Coronary artery (tissue), 2 donors: ENCODE results near the gene MYO16.

Source experiments
- DNase-seq: peaks from one replicate; pipeline ENCODE4 v3.0.0-alpha.2; 2017; ENCODE audit warnings: low spot score
- H3K27ac ChIP-seq, 2 donors: fragments of 200-600 bp; sonication (generic); one replicate each; pipeline ENCODE4 v1.5.1; 2016 to 2019
- H3K4me3 ChIP-seq: fragments of 200-600 bp; sonication (generic); 2 replicates; pipeline ENCODE4 v1.5.1; 2016; ENCODE audit warnings: mild to moderate bottlenecking, moderate library complexity
- TF ChIP-seq, protein P1 (sequence below): fragments of 200-600 bp; sonication (generic); IDR thresholded peaks from one replicate; pipeline ENCODE4 v1.5.1; 2019; ENCODE audit warnings: antibody characterized with exemption

MYO16 gene

DNA sequence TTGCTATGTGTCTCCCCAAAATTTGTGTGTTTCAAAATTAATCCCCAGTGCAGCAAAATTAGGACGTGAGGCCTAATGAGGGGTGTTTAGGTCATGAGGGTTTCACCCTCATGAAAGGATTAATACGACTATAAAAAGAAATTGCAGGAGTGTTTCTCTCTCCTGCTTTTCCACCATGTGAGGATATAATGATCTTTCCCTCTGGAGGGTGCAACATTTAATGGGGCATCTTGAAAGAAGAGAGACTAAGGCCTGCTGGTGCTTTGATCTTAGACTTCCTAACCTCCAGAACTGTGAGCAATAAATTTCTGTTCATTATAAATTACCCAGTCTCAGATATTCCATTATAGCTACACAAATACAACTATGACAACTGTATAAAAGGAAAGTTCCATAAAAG lies 183.2 kb downstream of the MYO16 start:
- no peak overlapping the region for H3K4me3 ChIP-seq
- no peak overlapping the region for H3K27ac ChIP-seq
- TF ChIP-seq, protein P1, sequence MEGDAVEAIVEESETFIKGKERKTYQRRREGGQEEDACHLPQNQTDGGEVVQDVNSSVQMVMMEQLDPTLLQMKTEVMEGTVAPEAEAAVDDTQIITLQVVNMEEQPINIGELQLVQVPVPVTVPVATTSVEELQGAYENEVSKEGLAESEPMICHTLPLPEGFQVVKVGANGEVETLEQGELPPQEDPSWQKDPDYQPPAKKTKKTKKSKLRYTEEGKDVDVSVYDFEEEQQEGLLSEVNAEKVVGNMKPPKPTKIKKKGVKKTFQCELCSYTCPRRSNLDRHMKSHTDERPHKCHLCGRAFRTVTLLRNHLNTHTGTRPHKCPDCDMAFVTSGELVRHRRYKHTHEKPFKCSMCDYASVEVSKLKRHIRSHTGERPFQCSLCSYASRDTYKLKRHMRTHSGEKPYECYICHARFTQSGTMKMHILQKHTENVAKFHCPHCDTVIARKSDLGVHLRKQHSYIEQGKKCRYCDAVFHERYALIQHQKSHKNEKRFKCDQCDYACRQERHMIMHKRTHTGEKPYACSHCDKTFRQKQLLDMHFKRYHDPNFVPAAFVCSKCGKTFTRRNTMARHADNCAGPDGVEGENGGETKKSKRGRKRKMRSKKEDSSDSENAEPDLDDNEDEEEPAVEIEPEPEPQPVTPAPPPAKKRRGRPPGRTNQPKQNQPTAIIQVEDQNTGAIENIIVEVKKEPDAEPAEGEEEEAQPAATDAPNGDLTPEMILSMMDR: no peak
- no peak for DNase-seq

DNA sequence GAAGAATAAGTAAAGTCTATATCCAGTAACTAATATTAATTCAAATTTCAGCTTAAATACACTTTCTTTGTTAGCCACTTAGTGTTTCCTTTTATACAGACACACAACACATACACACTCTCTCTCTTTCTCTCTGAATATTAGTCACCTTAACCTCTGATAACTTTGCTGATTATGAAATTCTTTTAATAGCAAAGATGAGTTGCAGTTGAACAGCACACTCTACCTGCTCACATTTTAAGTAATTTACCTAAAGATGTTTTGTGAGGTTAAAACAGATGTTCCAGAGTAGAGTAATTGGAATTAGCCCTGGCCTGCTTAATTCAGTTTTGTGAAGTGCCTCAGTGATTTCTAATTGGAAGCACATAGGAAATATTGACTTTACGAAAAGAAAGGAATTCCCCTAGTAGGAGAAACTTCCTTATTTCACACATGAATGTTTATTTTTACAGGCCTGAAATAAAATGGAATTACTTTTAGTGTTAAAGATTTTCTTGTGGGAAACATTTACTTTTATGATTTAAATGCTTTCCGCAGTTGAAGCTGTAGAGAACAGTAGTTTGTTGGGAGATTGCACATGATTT lies 184.3 kb downstream of the MYO16 start:
- Histone ChIP-seq H3K4me3 (no peak overlapping the region), H3K27ac (no peak overlapping the region)
- DNase-seq: no peak
- TF ChIP-seq, protein P1: no peak

DNA sequence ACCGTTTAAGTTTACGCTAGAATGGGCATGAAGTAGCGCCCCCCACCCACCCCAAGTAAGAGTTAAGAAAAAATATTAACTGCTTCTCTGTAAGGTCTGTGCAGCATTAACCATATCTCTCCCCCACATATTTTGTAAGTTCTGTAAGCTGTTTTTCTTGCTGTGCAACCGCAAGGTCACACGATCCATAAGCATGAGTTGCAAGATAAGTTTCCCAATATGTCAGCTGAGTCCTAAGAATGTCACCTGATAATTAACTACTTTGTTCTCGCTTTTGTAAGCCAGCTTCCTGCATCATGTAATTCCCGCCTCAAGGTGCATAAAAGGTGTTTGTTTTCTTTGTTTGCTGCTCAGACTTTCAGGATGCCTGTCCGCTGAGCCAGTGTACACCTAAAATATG lies 187.0 kb downstream of the MYO16 start:
- DNase-seq: no peak
- no peak overlapping the region for H3K27ac ChIP-seq
- TF ChIP-seq, protein P1: no peak
- no peak overlapping the region for H3K4me3 ChIP-seq

DNA sequence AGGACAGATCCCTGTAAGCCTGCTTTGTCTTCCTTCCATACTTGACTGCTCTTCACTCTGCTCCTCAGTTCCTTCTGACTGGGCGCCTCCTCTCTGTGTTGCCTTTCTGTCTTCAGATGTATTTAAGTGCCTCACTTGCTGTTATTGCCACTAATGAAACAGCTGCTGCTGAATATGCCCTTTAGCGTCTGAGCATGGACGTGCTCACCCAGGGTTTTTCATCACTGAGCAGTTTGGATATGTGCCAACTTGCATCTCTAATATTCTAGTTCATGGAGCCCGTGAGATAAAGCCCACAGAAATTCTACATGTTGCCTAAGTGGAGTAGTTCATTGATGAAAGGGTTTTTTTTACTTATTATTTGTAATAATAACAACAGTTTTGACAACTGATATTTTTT lies 198.2 kb downstream of the MYO16 start:
- H3K27ac ChIP-seq: no peak overlapping the region
- no peak for DNase-seq
- TF ChIP-seq, protein P1: no peak
- H3K4me3 ChIP-seq: no peak overlapping the region

DNA sequence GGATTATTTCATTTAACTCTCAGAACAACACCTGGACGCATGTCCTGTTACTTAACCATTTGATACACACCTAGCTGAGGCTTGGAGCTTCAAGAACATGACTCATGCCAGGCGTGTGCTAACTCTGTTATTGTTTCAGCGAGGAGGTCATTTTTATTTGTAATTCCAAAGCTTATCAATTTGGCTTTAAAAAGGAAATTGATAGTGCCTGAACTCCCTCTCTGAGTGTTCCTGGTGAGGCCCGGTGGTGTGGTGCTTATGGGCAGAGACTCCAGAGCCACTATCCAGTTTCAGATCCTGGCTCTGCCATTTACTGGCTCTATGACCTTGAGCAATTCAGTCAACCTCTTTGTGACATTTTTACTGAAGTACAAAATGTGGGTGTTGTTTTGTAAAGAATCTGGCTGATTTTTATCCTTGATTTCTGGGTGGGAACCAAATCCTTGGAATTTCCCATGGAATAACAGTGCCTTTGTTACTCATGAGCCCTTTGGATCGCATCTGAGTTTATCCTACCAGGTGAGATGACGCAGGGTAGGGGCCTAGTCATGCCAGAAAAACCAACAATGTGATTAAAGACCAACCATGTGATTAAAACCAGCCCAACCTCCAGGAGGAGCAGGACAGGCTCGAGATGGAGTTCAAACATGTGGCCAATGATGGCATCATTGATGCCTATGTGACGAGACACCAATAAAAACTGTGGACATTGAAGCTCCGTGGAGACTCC lies 198.8 kb downstream of the MYO16 start:
- TF ChIP-seq, protein P1: no peak
- H3K27ac ChIP-seq: no peak overlapping the region
- no peak overlapping the region for H3K4me3 ChIP-seq
- DNase-seq: no peak

DNA sequence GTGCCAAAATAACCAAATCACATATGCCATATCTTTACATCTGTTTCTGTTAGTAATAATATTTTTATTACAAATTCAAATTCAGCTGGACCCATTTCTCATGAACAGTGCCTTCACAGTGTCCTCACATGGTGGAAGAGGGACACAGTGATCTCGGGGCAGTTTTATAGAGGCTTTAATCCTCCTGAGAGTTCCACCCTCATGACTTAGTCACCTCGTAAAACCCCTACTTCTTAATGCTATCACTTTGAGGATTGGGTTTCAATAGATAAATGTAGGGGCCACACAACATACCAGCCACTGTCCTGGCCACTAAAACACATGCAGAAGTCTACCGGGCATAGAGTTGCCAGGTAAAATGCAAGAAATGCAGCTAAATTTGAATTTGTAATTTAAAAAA lies 201.5 kb downstream of the MYO16 start:
- Histone ChIP-seq H3K4me3 (no peak overlapping the region), H3K27ac (no peak overlapping the region)
- no peak for DNase-seq
- TF ChIP-seq, protein P1: no peak

DNA sequence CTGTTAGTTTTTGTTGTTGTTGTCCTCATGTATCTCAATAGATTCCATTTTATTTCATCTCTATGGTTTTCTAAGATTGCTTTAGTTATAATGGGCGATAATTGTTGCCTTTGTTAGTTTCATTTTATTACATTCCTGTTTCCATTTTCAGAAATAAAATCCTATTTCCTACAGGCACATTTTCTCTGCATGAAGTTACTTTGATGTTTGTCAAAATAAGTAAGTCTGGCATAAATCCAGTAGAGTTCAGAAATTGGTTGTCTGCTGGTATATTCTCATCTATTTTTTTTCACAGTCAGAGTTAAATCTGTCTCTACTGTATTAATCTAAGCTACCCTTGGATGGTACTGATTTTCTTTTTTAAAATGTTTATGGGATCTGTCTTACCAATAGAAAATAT lies 204.1 kb downstream of the MYO16 start:
- no peak for DNase-seq
- Histone ChIP-seq H3K27ac (no peak overlapping the region), H3K4me3 (no peak overlapping the region)
- TF ChIP-seq, protein P1: no peak
